Spinal cord (tissue), 10 donors: ENCODE results near the gene HMCES. TPM values are rescaled to one million over a fixed set of nuclear protein-coding genes. Genes with fewer than 3 reads are reported as not detected.

Source experiments
- DNase-seq, 6 donors: peaks; one replicate each; pipeline versions ENCODE4 v3.0.0 to v3.0.0-alpha.2; 2013 to 2015; ENCODE audit warnings: low spot score in 6 of 6, low read depth in 4 of 6
- H3K27ac ChIP-seq: one replicate; pipeline ENCODE4 v1.5.1; 2013; ENCODE audit warnings: low read depth, low read length, control low read depth
- H3K27me3 ChIP-seq: one replicate; pipeline ENCODE4 v1.6.1; 2013; ENCODE audit warnings: low read length; ENCODE audit not compliant: control insufficient read depth, insufficient read depth
- H3K36me3 ChIP-seq: one replicate; pipeline ENCODE4 v1.6.1; 2013; ENCODE audit warnings: low read length; ENCODE audit not compliant: control insufficient read depth, insufficient read depth
- H3K4me1 ChIP-seq: one replicate; pipeline ENCODE4 v1.6.1; 2013; ENCODE audit warnings: low read length; ENCODE audit not compliant: control insufficient read depth, insufficient read depth
- H3K4me3 ChIP-seq: one replicate; pipeline ENCODE4 v1.5.1; 2013; ENCODE audit warnings: low read depth, low read length, control low read depth
- H3K9me3 ChIP-seq: one replicate; pipeline ENCODE4 v1.6.1; 2013; ENCODE audit warnings: low read length; ENCODE audit not compliant: control insufficient read depth, insufficient read depth
- WGBS: methylation state at CpG from one replicate; pipeline ENCODE4 v1.1.5; 2013; ENCODE audit warnings: missing lambda C conversion rate; ENCODE audit not compliant: insufficient coverage; 5-methylcytosine and 5-hydroxymethylcytosine counted together
- polyA plus RNA-seq, 2 donors: library from polyadenylated mRNA; unstranded; fragments of 120-200 nt; gene quantifications; one replicate each; pipeline ENCODE4 v1.2.1, GENCODE V29; 2013; ENCODE audit not compliant: insufficient read length in 2 of 2
- total RNA-seq, 2 donors: library from RNA; depleted of rRNA in 1 of 2; stranded (reverse); fragments of 120-200 nt in 1 of 2; fragments of >200 nt in 1 of 2; gene quantifications; one replicate each; pipeline versions ENCODE4 v1.2.3 to v1.2.4, GENCODE V29; 2013 to 2014
- donor health status: healthy.

HMCES gene
- total and polyA plus RNA-seq, 4 donors, result 23.6 to 52.7 (median 35.8) TPM

GRCh38 chr3:129317014-129317771, 38.5 kb downstream of the HMCES start:
- peak overlapping the region; percentile 84 for H3K27ac ChIP-seq
- H3K27me3 ChIP-seq, result no peaks in the 10 kb centered on the region
- H3K4me1 ChIP-seq, result peaks cover 31% of the 10 kb centered on the region
- no peaks in the 10 kb centered on the region for H3K9me3 ChIP-seq
- H3K36me3 ChIP-seq, result peaks cover 50% of the 10 kb centered on the region
- 16% methylated on average over 7 of the region's 15 CpGs for WGBS
- peak overlapping the region; percentile 94 for H3K4me3 ChIP-seq
- peak in 2 of 6 donors; percentile 42 to 55 for DNase-seq

GRCh38 chr3:129317848-129318247, 39.2 kb downstream of the HMCES start:
- Histone ChIP-seq H3K4me3 (no peak overlapping the region), H3K4me1 (peaks cover 31% of the 10 kb centered on the region), H3K9me3 (no peaks in the 10 kb centered on the region), H3K27ac (no peak overlapping the region), H3K27me3 (no peaks in the 10 kb centered on the region), H3K36me3 (peaks cover 50% of the 10 kb centered on the region)
- 69% methylated on average over 5 of the region's 5 CpGs for WGBS
- DNase-seq, result no peak

- H3K4me3 ChIP-seq, result no peak overlapping the region
- peaks cover 22% of the 10 kb centered on the region for H3K4me1 ChIP-seq
- WGBS, result 92% methylated on average over 15 of the region's 15 CpGs
- no peak overlapping the region for H3K27ac ChIP-seq
- no peak for DNase-seq
- H3K9me3 ChIP-seq, result no peaks in the 10 kb centered on the region
- H3K27me3 ChIP-seq, result no peaks in the 10 kb centered on the region
- H3K36me3 ChIP-seq, result peaks cover 50% of the 10 kb centered on the region
These were observed 40.3 kb downstream of the HMCES start for GRCh38 chr3:129318921-129319320.

- peaks cover 16% of the 10 kb centered on the region for H3K4me1 ChIP-seq
- no CpG with 5 or more reads among the region's 8 CpGs for WGBS
- H3K4me3 ChIP-seq, result no peak overlapping the region
- no peaks in the 10 kb centered on the region for H3K27me3 ChIP-seq
- DNase-seq, result no peak
- H3K9me3 ChIP-seq, result no peaks in the 10 kb centered on the region
- H3K27ac ChIP-seq, result no peak overlapping the region
- H3K36me3 ChIP-seq, result peaks cover 61% of the 10 kb centered on the region
These were observed 41.6 kb downstream of the HMCES start for GRCh38 chr3:129320261-129320660.

- WGBS, result 97% methylated on average over 7 of the region's 7 CpGs
- H3K9me3 ChIP-seq, result no peaks in the 10 kb centered on the region
- H3K4me3 ChIP-seq, result no peak overlapping the region
- H3K4me1 ChIP-seq, result peaks cover 16% of the 10 kb centered on the region
- DNase-seq, result no peak
- H3K36me3 ChIP-seq, result peaks cover 61% of the 10 kb centered on the region
- H3K27ac ChIP-seq, result no peak overlapping the region
- no peaks in the 10 kb centered on the region for H3K27me3 ChIP-seq
These were observed 42.3 kb downstream of the HMCES start for GRCh38 chr3:129320825-129321487.

GRCh38 chr3:129321887-129322286, 43.2 kb downstream of the HMCES start:
- H3K4me3 ChIP-seq, result no peak overlapping the region
- H3K27ac ChIP-seq, result no peak overlapping the region
- H3K4me1 ChIP-seq, result peaks cover 13% of the 10 kb centered on the region
- no peaks in the 10 kb centered on the region for H3K27me3 ChIP-seq
- 97% methylated on average over 6 of the region's 9 CpGs for WGBS
- no peak for DNase-seq
- no peaks in the 10 kb centered on the region for H3K9me3 ChIP-seq
- peaks cover 65% of the 10 kb centered on the region for H3K36me3 ChIP-seq

GRCh38 chr3:129323651-129324294, 45.1 kb downstream of the HMCES start:
- H3K36me3 ChIP-seq, result peaks cover 58% of the 10 kb centered on the region
- no peak overlapping the region for H3K4me3 ChIP-seq
- no peak for DNase-seq
- H3K4me1 ChIP-seq, result no peaks in the 10 kb centered on the region
- no peak overlapping the region for H3K27ac ChIP-seq
- H3K9me3 ChIP-seq, result no peaks in the 10 kb centered on the region
- H3K27me3 ChIP-seq, result no peaks in the 10 kb centered on the region
- WGBS, result 88% methylated on average over 12 of the region's 12 CpGs

GRCh38 chr3:129324855-129325254, 46.2 kb downstream of the HMCES start:
- Histone ChIP-seq H3K36me3 (peaks cover 49% of the 10 kb centered on the region), H3K9me3 (no peaks in the 10 kb centered on the region), H3K4me3 (no peak overlapping the region), H3K27ac (no peak overlapping the region), H3K27me3 (no peaks in the 10 kb centered on the region), H3K4me1 (no peaks in the 10 kb centered on the region)
- DNase-seq, result no peak
- WGBS, result 92% methylated on average over 9 of the region's 12 CpGs

GRCh38 chr3:129325383-129325782, 46.7 kb downstream of the HMCES start:
- H3K4me1 ChIP-seq, result no peaks in the 10 kb centered on the region
- no peaks in the 10 kb centered on the region for H3K9me3 ChIP-seq
- DNase-seq, result no peak
- H3K27ac ChIP-seq, result no peak overlapping the region
- H3K27me3 ChIP-seq, result no peaks in the 10 kb centered on the region
- H3K4me3 ChIP-seq, result no peak overlapping the region
- H3K36me3 ChIP-seq, result peaks cover 44% of the 10 kb centered on the region
- 84% methylated on average over 3 of the region's 3 CpGs for WGBS
